Spinal cord (tissue), 10 donors: ENCODE measurements around the gene YIPF6. TPM values are rescaled to one million over a fixed set of nuclear protein-coding genes. Genes with fewer than 3 reads are reported as not detected.
"Not testable (repeated sequence)": the region's sequence is repeated elsewhere in the genome, so short reads cannot be mapped to it uniquely, and the experiment has no call there.

Experiments
- DNase-seq, 6 donors: peaks; one replicate each; pipeline versions ENCODE4 v3.0.0 to v3.0.0-alpha.2; 2013 to 2015; ENCODE audit warnings: low spot score in 6 of 6, low read depth in 4 of 6
- H3K27ac ChIP-seq: one replicate; pipeline ENCODE4 v1.5.1; 2013; ENCODE audit warnings: low read depth, low read length, control low read depth
- H3K27me3 ChIP-seq: one replicate; pipeline ENCODE4 v1.6.1; 2013; ENCODE audit warnings: low read length; ENCODE audit not compliant: control insufficient read depth, insufficient read depth
- H3K36me3 ChIP-seq: one replicate; pipeline ENCODE4 v1.6.1; 2013; ENCODE audit warnings: low read length; ENCODE audit not compliant: control insufficient read depth, insufficient read depth
- H3K4me1 ChIP-seq: one replicate; pipeline ENCODE4 v1.6.1; 2013; ENCODE audit warnings: low read length; ENCODE audit not compliant: control insufficient read depth, insufficient read depth
- H3K4me3 ChIP-seq: one replicate; pipeline ENCODE4 v1.5.1; 2013; ENCODE audit warnings: low read depth, low read length, control low read depth
- H3K9me3 ChIP-seq: one replicate; pipeline ENCODE4 v1.6.1; 2013; ENCODE audit warnings: low read length; ENCODE audit not compliant: control insufficient read depth, insufficient read depth
- WGBS: methylation state at CpG from one replicate; pipeline ENCODE4 v1.1.5; 2013; ENCODE audit warnings: missing lambda C conversion rate; ENCODE audit not compliant: insufficient coverage; 5-methylcytosine and 5-hydroxymethylcytosine counted together
- polyA plus RNA-seq, 2 donors: library from polyadenylated mRNA; unstranded; fragments of 120-200 nt; gene quantifications; one replicate each; pipeline ENCODE4 v1.2.1, GENCODE V29; 2013; ENCODE audit not compliant: insufficient read length in 2 of 2
- total RNA-seq, 2 donors: library from RNA; depleted of rRNA in 1 of 2; stranded (reverse); fragments of 120-200 nt in 1 of 2; fragments of >200 nt in 1 of 2; gene quantifications; one replicate each; pipeline versions ENCODE4 v1.2.3 to v1.2.4, GENCODE V29; 2013 to 2014
- donor health status: healthy.

YIPF6 gene
- total and polyA plus RNA-seq, 4 donors: 30.7 to 50.5 (median 41.6) TPM

DNA sequence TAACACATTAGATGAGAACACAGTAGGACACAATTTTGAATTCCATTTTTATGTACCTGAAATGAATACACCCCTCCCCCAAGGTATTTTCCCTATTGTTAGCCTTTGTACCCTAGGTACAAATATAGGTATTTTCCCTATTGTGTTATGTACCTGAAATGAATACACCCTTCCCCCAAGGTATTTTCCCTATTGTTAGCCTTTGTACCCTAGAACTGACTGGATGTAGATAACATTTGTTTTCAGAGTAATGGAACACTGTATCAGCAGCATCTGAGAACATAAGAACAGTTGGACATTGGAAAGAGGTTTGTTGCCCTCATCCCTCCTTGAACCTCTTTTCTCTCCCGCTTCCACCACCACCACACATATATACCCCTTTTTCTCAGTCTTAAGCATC lies 37.6 kb downstream of the YIPF6 start:
- no peaks in the 10 kb centered on the region for H3K36me3 ChIP-seq
- WGBS: no CpG with 5 or more reads among the region's 1 CpG
- H3K4me3 ChIP-seq: no peak overlapping the region
- no peak overlapping the region for H3K27ac ChIP-seq
- H3K4me1 ChIP-seq: no peaks in the 10 kb centered on the region
- no peak for DNase-seq
- no peaks in the 10 kb centered on the region for H3K27me3 ChIP-seq
- no peaks in the 10 kb centered on the region for H3K9me3 ChIP-seq

DNA sequence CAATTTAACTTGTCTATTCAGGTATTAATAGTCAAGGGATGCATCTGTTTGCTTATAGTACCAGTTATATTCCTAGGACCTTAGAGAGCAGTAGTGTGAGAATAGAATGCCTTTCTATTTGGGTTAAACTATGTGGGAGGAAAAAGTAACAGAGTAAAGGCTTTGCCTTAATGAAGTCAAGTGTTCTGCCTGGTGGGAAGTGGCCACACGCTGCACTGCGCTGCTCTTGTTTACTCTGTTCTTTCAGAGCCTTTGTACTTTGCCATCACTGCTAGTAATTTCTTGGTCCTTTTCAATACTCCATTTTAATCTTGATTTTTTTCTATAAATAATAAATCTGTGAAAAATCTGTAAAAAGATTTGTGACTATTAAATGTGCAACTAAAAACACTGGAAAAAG lies 38.0 kb downstream of the YIPF6 start:
- Histone ChIP-seq H3K9me3 (no peaks in the 10 kb centered on the region), H3K4me3 (no peak overlapping the region), H3K36me3 (no peaks in the 10 kb centered on the region), H3K27ac (no peak overlapping the region), H3K27me3 (no peaks in the 10 kb centered on the region), H3K4me1 (no peaks in the 10 kb centered on the region)
- peak in 1 of 6 donors; percentile 2 for DNase-seq
- WGBS: no CpG with 5 or more reads among the region's 2 CpGs

DNA sequence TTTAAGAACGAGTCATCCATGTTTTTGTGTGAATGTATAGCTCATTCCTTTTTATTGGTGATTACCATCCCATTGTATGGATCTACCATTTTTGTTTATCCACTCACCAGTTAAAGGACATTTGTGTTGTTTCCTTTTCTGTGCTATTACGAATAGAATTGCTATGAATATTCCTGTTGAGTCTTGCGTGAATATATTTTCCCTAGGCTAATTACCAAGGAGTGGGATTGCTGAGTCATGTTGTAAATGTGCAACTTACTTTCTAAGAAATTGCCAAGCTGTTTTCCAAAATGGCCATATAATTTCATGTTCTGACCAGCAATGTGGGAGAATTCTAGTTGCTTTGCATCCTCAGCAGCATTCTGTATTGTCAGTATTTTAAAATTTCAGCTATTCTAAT lies 51.3 kb downstream of the YIPF6 start:
- no peaks in the 10 kb centered on the region for H3K4me1 ChIP-seq
- no peak overlapping the region for H3K27ac ChIP-seq
- DNase-seq: no peak
- H3K9me3 ChIP-seq: no peaks in the 10 kb centered on the region
- no CpG with 5 or more reads among the region's 3 CpGs for WGBS
- no peaks in the 10 kb centered on the region for H3K36me3 ChIP-seq
- H3K4me3 ChIP-seq: no peak overlapping the region
- H3K27me3 ChIP-seq: no peaks in the 10 kb centered on the region

GRCh38 chrX:68556036-68556435 lies 57.2 kb downstream of the YIPF6 start:
- Histone ChIP-seq H3K27ac (no peak overlapping the region), H3K36me3 (no peaks in the 10 kb centered on the region), H3K4me1 (no peaks in the 10 kb centered on the region), H3K27me3 (no peaks in the 10 kb centered on the region), H3K9me3 (peaks cover 3% of the 10 kb centered on the region), H3K4me3 (no peak overlapping the region)
- DNase-seq: no peak
- no CpG with 5 or more reads among the region's 4 CpGs for WGBS

- not testable (repeated sequence) for H3K36me3 ChIP-seq, H3K4me3 ChIP-seq, H3K27me3 ChIP-seq, H3K9me3 ChIP-seq, DNase-seq, H3K4me1 ChIP-seq, H3K27ac ChIP-seq
- WGBS: 71% methylated on average over 4 of the region's 8 CpGs
Measured at GRCh38 chrX:68557126-68557525, 58.3 kb downstream of the YIPF6 start.

DNA sequence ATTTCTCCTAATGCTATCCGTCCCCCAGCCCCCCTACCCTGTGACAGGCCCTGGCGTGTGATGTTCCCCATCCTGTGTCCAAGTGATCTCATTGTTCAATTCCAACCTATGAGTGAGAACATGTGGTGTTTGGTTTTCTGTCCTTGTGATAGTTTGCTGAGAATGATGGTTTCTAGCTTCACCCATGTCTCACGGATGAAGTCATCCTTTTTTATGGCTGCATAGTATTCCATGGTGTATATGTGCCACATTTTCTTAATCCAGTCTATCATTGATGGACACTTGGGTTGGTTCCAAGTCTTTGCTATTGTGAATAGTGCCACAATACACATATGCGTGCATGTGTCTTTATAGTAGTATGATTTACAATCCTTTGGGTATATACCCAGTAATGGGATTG lies 61.1 kb downstream of the YIPF6 start:
- 100% methylated on average over 1 of the region's 4 CpGs for WGBS
- not testable (repeated sequence) for H3K4me1 ChIP-seq, H3K27ac ChIP-seq, H3K36me3 ChIP-seq, DNase-seq, H3K9me3 ChIP-seq, H3K27me3 ChIP-seq, H3K4me3 ChIP-seq

GRCh38 chrX:68568136-68568535 lies 69.3 kb downstream of the YIPF6 start:
- H3K9me3 ChIP-seq: no peaks in the 10 kb centered on the region
- no peaks in the 10 kb centered on the region for H3K4me1 ChIP-seq
- no CpG with 5 or more reads among the region's 2 CpGs for WGBS
- H3K36me3 ChIP-seq: no peaks in the 10 kb centered on the region
- H3K27me3 ChIP-seq: no peaks in the 10 kb centered on the region
- DNase-seq: no peak
- H3K27ac ChIP-seq: no peak overlapping the region
- no peak overlapping the region for H3K4me3 ChIP-seq

- Histone ChIP-seq H3K4me3 (no peak overlapping the region), H3K9me3 (no peaks in the 10 kb centered on the region), H3K36me3 (no peaks in the 10 kb centered on the region), H3K27me3 (no peaks in the 10 kb centered on the region), H3K27ac (no peak overlapping the region), H3K4me1 (no peaks in the 10 kb centered on the region)
- DNase-seq: no peak
- no CpG with 5 or more reads among the region's 4 CpGs for WGBS
Measured at GRCh38 chrX:68570598-68570997, 71.7 kb downstream of the YIPF6 start.

- WGBS: 67% methylated on average over 3 of the region's 3 CpGs
- no peak overlapping the region for H3K4me3 ChIP-seq
Measured at GRCh38 chrX:68571292-68571609, 72.4 kb downstream of the YIPF6 start.

GRCh38 chrX:68571610-68572311 lies 72.9 kb downstream of the YIPF6 start:
- Histone ChIP-seq H3K27me3 (no peaks in the 10 kb centered on the region), H3K4me1 (no peaks in the 10 kb centered on the region), H3K9me3 (no peaks in the 10 kb centered on the region), H3K36me3 (no peaks in the 10 kb centered on the region), H3K27ac (no peak overlapping the region), H3K4me3 (no peak overlapping the region)
- no CpG with 5 or more reads among the region's 2 CpGs for WGBS
- no peak for DNase-seq

More at GRCh38 chrX:68571292-68571609, 72.4 kb downstream of the YIPF6 start:
- H3K27ac ChIP-seq: no peak overlapping the region
- no peaks in the 10 kb centered on the region for H3K4me1 ChIP-seq
- no peaks in the 10 kb centered on the region for H3K36me3 ChIP-seq
- H3K9me3 ChIP-seq: no peaks in the 10 kb centered on the region
- no peaks in the 10 kb centered on the region for H3K27me3 ChIP-seq
- no peak for DNase-seq
